Caco-2 (cell line): ENCODE data around the gene HOXC10. TPM values are rescaled to one million over a fixed set of nuclear protein-coding genes. Genes with fewer than 3 reads are reported as not detected.
A peak's percentile ranks its signal among the peaks of the same experiment; 100 is the strongest.

Source experiments
- BruUV-seq: library from RNA; stranded (reverse); fragments of 400-500 nt; replicated peaks from 2 replicates; lab custom pipeline; 2021; lab: Mats Ljungman, UMichigan
- CTCF ChIA-PET: fragments of 300-600 bp; sonication (Branson Sonifier 250); formaldehyde crosslinking; loops from one replicate; lab custom pipeline; 2022; ENCODE audit warnings: antibody characterized with exemption; lab: Charles Lee
- POLR2A ChIA-PET: fragments of 300-600 bp; sonication (Branson Sonifier 250); formaldehyde crosslinking; loops from one replicate; lab custom pipeline; 2022; ENCODE audit warnings: antibody characterized with exemption; lab: Charles Lee
- DNase-seq, 2 experiments: peaks; one replicate each; pipeline versions ENCODE4 v3.0.0 to v3.0.0-alpha.2; 2020 to 2022
- H3K27me3 ChIP-seq: replicated peaks from 2 replicates; pipeline ENCODE4 v1.6.0; 2011; ENCODE audit warnings: low read length; ENCODE audit not compliant: control insufficient read depth, insufficient read depth
- H3K36me3 ChIP-seq: 2 replicates; pipeline ENCODE4 v1.5.1; 2011; ENCODE audit warnings: low read length; ENCODE audit not compliant: control insufficient read depth, insufficient read depth
- H3K4me1 ChIP-seq: fragments of 250-450 bp; sonication (Bioruptor Pico); 2 replicates; pipeline ENCODE4 v1.5.1; 2020; ENCODE audit warnings: mild to moderate bottlenecking
- H3K4me3 ChIP-seq: 2 replicates; pipeline ENCODE4 v1.5.1; 2011; ENCODE audit warnings: low read depth, mild to moderate bottlenecking, control low read depth, low read length
- H3K9me3 ChIP-seq: fragments of 250-450 bp; sonication (Bioruptor Pico); 2 replicates; pipeline ENCODE4 v1.5.1; 2020; ENCODE audit warnings: mild to moderate bottlenecking, moderate library complexity
- H3K27ac Mint-ChIP-seq: one replicate; pipeline ENCODE4 v1.8.0; 2022; ENCODE audit warnings: mixed read lengths; ENCODE audit not compliant: unreplicated experiment
- H3K27me3 Mint-ChIP-seq: one replicate; pipeline ENCODE4 v1.8.0; 2022; ENCODE audit warnings: mixed read lengths; ENCODE audit not compliant: insufficient read depth, unreplicated experiment
- H3K36me3 Mint-ChIP-seq: one replicate; pipeline ENCODE4 v1.8.0; 2022; ENCODE audit warnings: mild to moderate bottlenecking, mixed read lengths; ENCODE audit not compliant: insufficient read depth, unreplicated experiment
- H3K4me1 Mint-ChIP-seq: one replicate; pipeline ENCODE4 v1.8.0; 2022; ENCODE audit warnings: low read depth, mixed read lengths; ENCODE audit not compliant: unreplicated experiment
- H3K4me3 Mint-ChIP-seq: one replicate; pipeline ENCODE4 v1.8.0; 2022; ENCODE audit warnings: mild to moderate bottlenecking, moderate library complexity, mixed read lengths; ENCODE audit not compliant: unreplicated experiment
- H3K9me3 Mint-ChIP-seq: one replicate; pipeline ENCODE4 v1.8.0; 2022; ENCODE audit warnings: mixed read lengths; ENCODE audit not compliant: unreplicated experiment
- CTCF ChIP-seq, 2 experiments: fragments of 200-600 bp in 1 of 2; IDR thresholded peaks; 1 replicate in 1 of 2; 2 replicates in 1 of 2; pipeline versions ENCODE4 v1.5.1 to v1.8.0; 2011 to 2022; ENCODE audit warnings: antibody characterized with exemption in 1 of 2, control low read depth in 1 of 2, inconsistent platforms in 1 of 2, low read depth in 1 of 2, low read length in 1 of 2, mild to moderate bottlenecking in 1 of 2, moderate library complexity in 1 of 2; ENCODE audit not compliant: insufficient read depth in 1 of 2, severe bottlenecking in 1 of 2, unreplicated experiment in 1 of 2
- intact Hi-C: fragments of 100-400 bp; cut with micrococcal nuclease; formaldehyde crosslinking; loops from one replicate; pipeline ENCODE4 v1.10.0; 2022; ENCODE audit not compliant: unreplicated experiment
- total RNA-seq: library from RNA; stranded (reverse); gene quantifications from 2 replicates; pipeline ENCODE4 v1.2.3, GENCODE V29; 2022

The HOXC10 gene
- total RNA-seq, 1 experiment from 2014 or later = 4.0 TPM

GRCh38 chr12:54016478-54016964 is 31.6 kb downstream of the HOXC10 start:
- ChIA-PET CTCF (interaction anchor here (0.6 to 2.5 kb wide), 13 partner anchors 9 to 585 kb away, joined by 3 to 84 read pairs (median 9); partner anchors contain the start of genes HOXC10 and HOXC8), POLR2A (interaction anchor here (0.5 to 2.2 kb wide), 6 partner anchors 8 to 184 kb away, joined by 3 to 25 read pairs (median 3); partner anchors contain the start of genes HOXC10, HOXC4, HOXC8 and SMUG1)
- Mint-ChIP-seq H3K27ac (peak overlapping the region; percentile 83), H3K9me3 (no peaks in the 10 kb centered on the region), H3K27me3 (no peaks in the 10 kb centered on the region), H3K36me3 (peaks cover 6% of the 10 kb centered on the region), H3K4me3 (peak overlapping the region; percentile 98), H3K4me1 (peaks cover 32% of the 10 kb centered on the region)
- BruUV-seq = no TSS peak
- Histone ChIP-seq H3K27me3 (no peaks in the 10 kb centered on the region), H3K36me3 (no peaks in the 10 kb centered on the region; the same call in 1 of the 2 replicates), H3K4me3 (peak overlapping the region; percentile 58), H3K9me3 (no peaks in the 10 kb centered on the region), H3K4me1 (peaks cover 35% of the 10 kb centered on the region)
- TF ChIP-seq CTCF (IDR thresholded peaks at IDR 0.05; ENCODE audit: insufficient read depth in 1 of 2, low read depth in 1 of 2, low read length in 1 of 2, severe bottlenecking in 1 of 2, unreplicated experiment in 1 of 2) = no peak
- intact Hi-C loops = loop anchor here (5.0 kb wide), 1 partner anchor 39 kb away; no protein-coding TSS in a partner anchor
- DNase-seq = peak; percentile 57

GRCh38 chr12:54017027-54017788 is 32.3 kb downstream of the HOXC10 start:
- Histone ChIP-seq H3K9me3 (no peaks in the 10 kb centered on the region), H3K4me3 (peak overlapping the region; percentile 58), H3K27me3 (no peaks in the 10 kb centered on the region), H3K4me1 (peaks cover 34% of the 10 kb centered on the region), H3K36me3 (no peaks in the 10 kb centered on the region; the same call in 1 of the 2 replicates)
- Mint-ChIP-seq H3K36me3 (peaks cover 6% of the 10 kb centered on the region), H3K27ac (peak overlapping the region; percentile 83), H3K27me3 (no peaks in the 10 kb centered on the region), H3K4me3 (peak overlapping the region; percentile 98), H3K9me3 (no peaks in the 10 kb centered on the region), H3K4me1 (peaks cover 30% of the 10 kb centered on the region)
- peak; percentile 37 to 59 for DNase-seq
- intact Hi-C loops = loop anchor here (5.0 kb wide), 1 partner anchor 40 kb away; no protein-coding TSS in a partner anchor
- no TSS peak for BruUV-seq
- ChIA-PET CTCF (interaction anchor here (0.6 to 2.5 kb wide), 20 partner anchors 9 to 773 kb away, joined by 3 to 84 read pairs (median 6); partner anchors contain the start of genes COPZ1, HOXC10 and HOXC8), POLR2A (interaction anchor here (0.6 to 2.2 kb wide), 8 partner anchors 9 to 263 kb away, joined by 3 to 25 read pairs (median 4); partner anchors contain the start of genes CBX5, HNRNPA1, HOXC10 and HOXC4)
- peak; percentile 8 to 19 for TF ChIP-seq CTCF (IDR thresholded peaks at IDR 0.05; ENCODE audit: insufficient read depth in 1 of 2, low read depth in 1 of 2, low read length in 1 of 2, severe bottlenecking in 1 of 2, unreplicated experiment in 1 of 2)
